Measurements from ENCODE around the gene PKIG. TPM values are rescaled to one million over a fixed set of nuclear protein-coding genes. Genes with fewer than 3 reads are reported as not detected.

Gene PKIG
- total and polyA plus RNA-seq, 2 of the 8 experiments (the other 6 are each of a cell fraction or from before 2014, with no cell fraction given): 26.7 to 34.3 TPM

DNA sequence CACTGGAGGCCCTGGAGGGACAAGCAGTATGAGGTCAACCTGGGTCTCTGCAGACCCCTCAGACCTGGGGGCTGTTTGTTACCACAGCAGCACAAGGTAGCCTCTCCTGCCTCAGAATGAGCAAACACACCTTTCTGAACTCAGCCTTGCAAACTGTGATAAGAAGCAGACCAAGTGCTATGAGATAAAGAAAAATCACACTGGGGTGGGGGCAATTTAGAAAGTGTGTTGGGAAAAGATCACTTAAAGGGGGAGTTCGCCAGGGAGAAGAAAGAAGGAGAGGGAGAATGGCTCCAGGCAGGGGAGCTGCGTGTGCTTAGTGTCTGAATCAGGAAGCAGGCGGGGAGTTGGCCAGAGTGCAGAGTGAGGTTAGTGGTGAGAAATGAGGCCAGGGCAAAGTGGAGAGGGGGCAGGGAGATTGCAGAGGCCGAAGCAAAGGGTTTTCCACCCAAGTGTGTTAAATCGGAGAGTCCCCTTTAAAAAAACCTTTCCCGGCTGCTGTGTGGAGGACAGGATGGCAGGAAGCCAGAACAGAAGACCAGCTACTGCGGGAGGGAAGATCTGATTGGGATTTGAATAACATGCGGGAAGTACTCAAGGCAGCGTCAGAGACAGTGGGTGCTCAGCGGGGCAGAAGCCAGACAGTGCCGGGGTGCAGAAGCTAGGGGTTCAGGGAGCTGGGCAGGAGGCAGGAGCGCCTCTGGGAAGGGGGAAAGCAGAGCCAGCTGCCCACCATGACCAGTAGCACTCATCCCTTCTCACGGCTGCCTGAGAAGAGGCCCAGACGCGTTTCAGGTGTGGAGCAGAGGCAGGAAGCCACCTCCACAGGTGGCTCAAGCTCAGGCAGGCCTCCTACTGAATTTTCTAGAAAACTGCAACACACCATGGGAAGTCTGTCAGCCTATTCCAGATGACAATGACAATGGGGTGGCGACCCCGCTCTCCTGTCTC is 60.1 kb downstream of the PKIG start (continued):
- TF ChIP-seq, protein P1, sequence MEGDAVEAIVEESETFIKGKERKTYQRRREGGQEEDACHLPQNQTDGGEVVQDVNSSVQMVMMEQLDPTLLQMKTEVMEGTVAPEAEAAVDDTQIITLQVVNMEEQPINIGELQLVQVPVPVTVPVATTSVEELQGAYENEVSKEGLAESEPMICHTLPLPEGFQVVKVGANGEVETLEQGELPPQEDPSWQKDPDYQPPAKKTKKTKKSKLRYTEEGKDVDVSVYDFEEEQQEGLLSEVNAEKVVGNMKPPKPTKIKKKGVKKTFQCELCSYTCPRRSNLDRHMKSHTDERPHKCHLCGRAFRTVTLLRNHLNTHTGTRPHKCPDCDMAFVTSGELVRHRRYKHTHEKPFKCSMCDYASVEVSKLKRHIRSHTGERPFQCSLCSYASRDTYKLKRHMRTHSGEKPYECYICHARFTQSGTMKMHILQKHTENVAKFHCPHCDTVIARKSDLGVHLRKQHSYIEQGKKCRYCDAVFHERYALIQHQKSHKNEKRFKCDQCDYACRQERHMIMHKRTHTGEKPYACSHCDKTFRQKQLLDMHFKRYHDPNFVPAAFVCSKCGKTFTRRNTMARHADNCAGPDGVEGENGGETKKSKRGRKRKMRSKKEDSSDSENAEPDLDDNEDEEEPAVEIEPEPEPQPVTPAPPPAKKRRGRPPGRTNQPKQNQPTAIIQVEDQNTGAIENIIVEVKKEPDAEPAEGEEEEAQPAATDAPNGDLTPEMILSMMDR (IDR thresholded peaks at IDR 0.05; ENCODE audit: control extremely low read depth in 1 of 3, insufficient read depth in 1 of 3, low read depth in 1 of 3, low read length in 3 of 3): peak; percentile 17 to 46 (median 22); a peak in 3 of 4 replicates
- TF ChIP-seq TCF12 (IDR thresholded peaks at IDR 0.05; ENCODE audit: low read depth, low read length) (0 out of 2 replicates have a peak, but pooled peaks have one; percentile 51), CTBP2 (IDR thresholded peaks at IDR 0.05; ENCODE audit: borderline replicate concordance, insufficient read depth, insufficient read length, low read length) (peak; percentile 33), POLR2A (IDR thresholded peaks at IDR 0.05; ENCODE audit: control extremely low read depth in 1 of 2, low read depth in 2 of 2, low read length in 2 of 2) (peak; percentile 61 to 76), SIX5 (IDR thresholded peaks at IDR 0.05; ENCODE audit: low read depth, low read length) (no peak), YY1 (IDR thresholded peaks at IDR 0.05; ENCODE audit: low read depth, low read length) (0 out of 2 replicates have a peak, but pooled peaks have one; percentile 35), RAD21 (IDR thresholded peaks at IDR 0.05 in 1 of 2, conservative IDR thresholded peaks at IDR 0.05 in 1 of 2; ENCODE audit: low read depth in 2 of 2, low read length in 2 of 2) (peak in 1 of 2 experiments; percentile 37; a peak in 1 of 4 replicates), KDM4A (IDR thresholded peaks at IDR 0.05; ENCODE audit: low read depth, low read length, severe bottlenecking) (no peak), TAF1 (IDR thresholded peaks at IDR 0.05; ENCODE audit: low read depth, low read length) (0 out of 2 replicates have a peak, but pooled peaks have one; percentile 29)
